Activated naive CD4-positive, alpha-beta T cell treated with anti-CD3 and anti-CD28 coated beads, Interleukin-2, amount 10 ng/mL, durations not matched to agents 5 hours and 36 hours (primary cell): Measurements from ENCODE around the gene DOCK2. TPM values are rescaled to one million over a fixed set of nuclear protein-coding genes. Genes with fewer than 3 reads are reported as not detected.

ENCODE experiments used
- microRNA-seq: library from miRNA; unstranded; fragments of <30 nt; microRNA quantifications from one replicate; pipeline ENCODE4 v1.2.0, GENCODE V29; 2022; ENCODE audit warnings: borderline microRNAs expressed, borderline replicate concordance
- total RNA-seq, 2 experiments: library from RNA; stranded (reverse); gene quantifications; one replicate each; pipeline ENCODE4 v1.2.3, GENCODE V29; 2021

DOCK2 gene
- 100 to 1,000 TPM; 276 to 280 TPM for total RNA-seq

DNA sequence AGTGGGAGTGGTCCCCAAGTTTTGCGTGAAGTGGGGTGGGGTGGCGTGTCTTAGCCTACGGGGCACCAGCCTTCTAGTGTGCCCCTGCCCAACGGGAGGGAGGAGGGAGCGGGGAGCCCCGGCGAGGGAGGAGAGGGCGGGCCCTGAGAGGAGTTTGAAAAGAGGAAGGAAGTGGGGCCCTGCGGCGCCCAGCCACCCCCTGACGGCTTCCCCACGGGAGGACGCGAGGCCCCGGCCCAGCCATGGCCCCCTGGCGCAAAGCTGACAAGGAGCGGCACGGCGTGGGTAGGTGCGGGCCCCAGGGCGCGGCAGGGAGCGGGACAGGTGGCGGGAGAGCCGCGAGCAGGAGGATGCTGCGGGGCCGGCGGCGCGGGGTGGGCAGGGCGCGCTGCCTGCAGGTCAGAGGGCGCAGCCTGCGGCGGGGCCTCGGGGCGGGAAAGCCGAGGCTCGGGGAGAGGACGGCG lies at the start of gene DOCK2:
Gene DOCK2 (plus strand): TSS at position 191 of the 464 bp plus-strand sequence. CDS start 52 bp downstream, at position 243.

DNA sequence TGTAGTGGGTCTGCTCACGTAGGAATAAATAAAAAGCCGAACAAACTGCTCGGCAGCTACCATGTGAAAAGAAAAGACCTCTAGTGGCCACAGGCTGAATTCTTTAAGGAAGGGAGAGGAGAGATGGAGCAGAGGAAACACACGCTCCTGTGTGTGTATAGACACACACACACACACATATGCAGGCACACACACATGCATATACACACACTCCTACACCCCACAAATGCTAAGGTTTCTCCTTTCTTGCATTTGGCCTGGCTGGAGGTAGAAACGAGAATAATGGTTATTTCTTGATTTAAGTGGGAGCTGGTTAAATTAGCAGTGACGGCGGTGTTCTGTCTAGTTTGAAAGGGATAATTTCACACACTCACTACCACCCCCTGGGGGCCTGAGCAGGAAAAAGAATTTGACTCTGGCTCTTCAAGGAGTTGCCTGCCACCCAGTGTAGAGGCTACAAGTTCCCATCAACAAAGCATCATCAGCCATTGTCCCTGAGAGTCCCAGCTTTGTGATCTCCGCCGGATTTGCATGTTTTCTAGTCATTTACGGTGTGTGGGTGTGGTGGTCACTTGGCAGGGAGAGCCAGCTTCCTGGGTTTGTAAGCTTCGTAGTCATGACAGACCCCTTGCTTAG lies 343.5 kb downstream of the DOCK2 start, which contains the start of gene INSYN2B:
Gene INSYN2B (minus strand): TSS at position 78 of the 636 bp plus-strand sequence. CDS start 96,597 bp downstream, outside the sequence.

DNA sequence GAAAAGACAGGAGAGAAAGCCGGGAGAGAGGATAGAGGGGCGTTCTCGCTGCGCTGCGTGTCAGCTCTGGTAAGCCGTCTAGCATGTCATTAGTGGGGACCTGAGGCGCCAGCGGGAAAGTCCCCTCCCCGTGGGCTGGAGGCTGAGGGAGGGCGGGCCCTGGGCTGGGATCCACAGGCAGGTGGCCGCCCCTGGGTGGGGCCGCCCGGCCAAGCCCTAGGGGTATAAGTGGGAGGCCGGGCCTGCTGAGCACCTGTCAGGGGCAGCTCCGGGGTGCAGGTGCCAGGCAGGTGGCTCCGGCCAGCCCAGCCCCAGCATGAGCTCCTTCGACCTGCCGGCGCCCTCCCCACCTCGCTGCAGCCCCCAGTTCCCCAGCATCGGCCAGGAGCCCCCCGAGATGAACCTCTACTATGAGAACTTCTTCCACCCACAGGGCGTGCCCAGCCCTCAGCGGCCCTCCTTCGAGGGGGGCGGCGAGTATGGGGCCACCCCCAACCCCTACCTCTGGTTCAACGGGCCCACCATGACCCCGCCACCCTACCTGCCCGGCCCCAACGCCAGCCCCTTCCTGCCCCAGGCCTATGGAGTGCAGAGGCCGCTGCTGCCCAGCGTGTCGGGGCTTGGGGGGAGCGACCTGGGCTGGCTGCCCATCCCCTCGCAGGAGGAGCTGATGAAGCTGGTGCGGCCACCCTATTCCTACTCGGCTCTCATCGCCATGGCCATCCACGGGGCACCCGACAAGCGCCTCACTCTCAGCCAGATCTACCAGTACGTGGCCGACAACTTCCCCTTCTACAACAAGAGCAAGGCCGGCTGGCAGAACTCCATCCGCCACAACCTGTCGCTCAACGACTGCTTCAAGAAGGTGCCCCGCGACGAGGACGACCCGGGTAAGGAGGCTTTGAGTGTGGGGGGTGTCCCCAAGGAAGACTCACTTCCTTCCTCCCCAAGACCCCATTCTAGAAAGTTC lies 468.9 kb downstream of the DOCK2 start, which contains the start of gene FOXI1:
Gene FOXI1 (plus strand): TSS at position 256 of the 970 bp plus-strand sequence. CDS start 61 bp downstream, at position 317.

Small RNA genes lying within 50 kb of the gene (microRNA-seq; reads per million reads assigned to microRNA genes)
- not detected for gene MIR378E

Other genes with a start within 250 kb of the DOCK2 start
- 10 to 100 TPM; 32.9 to 34.0 TPM for gene SPDL1, start 53.5 kb upstream of the DOCK2 start, total RNA-seq